Lower leg skin (tissue), 4 donors: ENCODE data around the gene C12orf76. TPM values are rescaled to one million over a fixed set of nuclear protein-coding genes. Genes with fewer than 3 reads are reported as not detected.
"Not testable (repeated sequence)": the region's sequence is repeated elsewhere in the genome, so short reads cannot be mapped to it uniquely, and the experiment has no call there.

ENCODE experiments used
- DNase-seq, 2 donors: peaks; one replicate each; pipeline ENCODE4 v3.0.0-alpha.2; 2019; ENCODE audit warnings: low spot score in 2 of 2
- H3K4me3 ChIP-seq: fragments of 200-600 bp; sonication (generic); 2 replicates; pipeline ENCODE4 v1.5.1; 2017; ENCODE audit warnings: mild to moderate bottlenecking, low read depth; ENCODE audit not compliant: poor library complexity, severe bottlenecking
- CTCF ChIP-seq, 3 donors: fragments of 450-650 bp; IDR thresholded peaks; one replicate each; pipeline ENCODE4 v1.5.1; 2016; ENCODE audit warnings: antibody characterized with exemption in 3 of 3, mild to moderate bottlenecking in 3 of 3, moderate library complexity in 2 of 3
- POLR2A ChIP-seq, 2 donors: fragments of 450-650 bp; IDR thresholded peaks; one replicate each; pipeline ENCODE4 v1.6.1; 2016 to 2017; ENCODE audit warnings: antibody characterized with exemption in 2 of 2, mild to moderate bottlenecking in 1 of 2, moderate library complexity in 1 of 2
- WGBS, 2 donors: methylation state at CpG; one replicate each; pipeline ENCODE4 v1.1.5; 2018; 5-methylcytosine and 5-hydroxymethylcytosine counted together
- intact Hi-C: fragments of 100-400 bp; cut with DNase I; formaldehyde crosslinking; loops from one replicate; pipeline ENCODE4 v1.15.0; 2023; ENCODE audit warnings: low total_unique reads
- total RNA-seq, 4 donors: library from RNA; depleted of rRNA; stranded (reverse); fragments of >200 nt; gene quantifications; one replicate each; pipeline ENCODE4 v1.1.0, GENCODE V29; 2016

Gene C12orf76
- total RNA-seq, 4 donors from 2014 or later = 4.2 to 10.0 (median 8.8) TPM

- 92 to 93% methylated on average over 7 of the region's 7 CpGs for WGBS, 2 donors
- no peak for DNase-seq
- no peak for TF ChIP-seq POLR2A (IDR thresholded peaks at IDR 0.05)
- no peak for TF ChIP-seq CTCF (IDR thresholded peaks at IDR 0.05)
- intact Hi-C loops = no loop called here
- no peak overlapping the region for H3K4me3 ChIP-seq
These were observed 19.2 kb upstream of the C12orf76 start for GRCh38 chr12:110067531-110067930.

GRCh38 chr12:110065540-110065939 lies 17.2 kb upstream of the C12orf76 start:
- no peak for DNase-seq
- WGBS, 2 donors = 75 to 88% methylated on average over 2 of the region's 2 CpGs
- no peak overlapping the region for H3K4me3 ChIP-seq
- no peak for TF ChIP-seq POLR2A (IDR thresholded peaks at IDR 0.05)
- no peak for TF ChIP-seq CTCF (IDR thresholded peaks at IDR 0.05)
- intact Hi-C loops = no loop called here

- 93 to 96% methylated on average over 2 of the region's 2 CpGs for WGBS, 2 donors
- intact Hi-C loops = no loop called here
- no peak overlapping the region for H3K4me3 ChIP-seq
- DNase-seq = no peak
- TF ChIP-seq POLR2A (IDR thresholded peaks at IDR 0.05) (no peak), CTCF (IDR thresholded peaks at IDR 0.05) (no peak)
These were observed 13.9 kb upstream of the C12orf76 start for GRCh38 chr12:110062241-110062640.

GRCh38 chr12:110059651-110060000 lies 11.3 kb upstream of the C12orf76 start:
- DNase-seq = no peak
- 88 to 93% methylated on average over 2 of the region's 2 CpGs for WGBS, 2 donors
- no peak overlapping the region for H3K4me3 ChIP-seq
- TF ChIP-seq POLR2A (IDR thresholded peaks at IDR 0.05) = no peak
- TF ChIP-seq CTCF (IDR thresholded peaks at IDR 0.05) = no peak
- intact Hi-C loops = no loop called here

- intact Hi-C loops = no loop called here
- DNase-seq = no peak
- H3K4me3 ChIP-seq = no peak overlapping the region
- 88 to 90% methylated on average over 9 of the region's 9 CpGs for WGBS, 2 donors
- TF ChIP-seq POLR2A (IDR thresholded peaks at IDR 0.05) = no peak
These were observed 10.7 kb upstream of the C12orf76 start for GRCh38 chr12:110058875-110059615.

- H3K4me3 ChIP-seq, DNase-seq, intact Hi-C loops: not testable (repeated sequence)
- 82 to 88% methylated on average over 3 of the region's 3 CpGs for WGBS, 2 donors
These were observed 8.3 kb upstream of the C12orf76 start for GRCh38 chr12:110056643-110057042.

GRCh38 chr12:110055375-110056352 lies 7.3 kb upstream of the C12orf76 start:
- intact Hi-C loops, H3K4me3 ChIP-seq, DNase-seq: not testable (repeated sequence)
- WGBS, 2 donors = 52 to 62% methylated on average over 11 of the region's 11 CpGs
